ENCODE results near the gene GRID2. TPM values are rescaled to one million over a fixed set of nuclear protein-coding genes. Genes with fewer than 3 reads are reported as not detected.
"Not testable (repeated sequence)": the region's sequence is repeated elsewhere in the genome, so short reads cannot be mapped to it uniquely, and the experiment has no call there.

The GRID2 gene
- total RNA-seq, 1 donor from 2014 or later, result 2.1 TPM

DNA sequence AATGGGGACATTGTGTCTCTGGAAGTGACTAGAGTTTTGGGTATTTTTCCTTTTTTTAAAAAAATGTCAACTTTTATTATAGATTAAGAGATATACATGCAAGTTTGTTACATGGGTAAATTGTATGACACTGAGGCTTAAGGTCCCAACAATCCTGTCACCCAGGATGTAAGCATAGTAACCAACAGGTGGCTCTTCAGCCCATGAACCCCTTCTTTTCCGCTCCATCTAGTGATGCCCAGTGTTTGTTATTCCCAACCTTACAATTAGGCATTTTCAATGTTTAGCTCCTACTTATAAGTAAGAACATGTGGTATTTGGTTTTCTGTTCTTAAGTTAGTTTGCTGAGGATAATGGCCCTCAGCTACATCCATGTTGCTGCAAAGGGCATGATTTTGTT is 102.7 kb downstream of the GRID2 start:
- DNase-seq, result no peak
- Mint-ChIP-seq H3K4me1 (ENCODE audit: low read depth, unreplicated experiment) (no peaks in the 10 kb centered on the region), H3K27me3 (ENCODE audit: unreplicated experiment) (no peaks in the 10 kb centered on the region), H3K4me3 (ENCODE audit: unreplicated experiment) (no peak overlapping the region), H3K27ac (ENCODE audit: unreplicated experiment) (no peak overlapping the region), H3K9me3 (ENCODE audit: unreplicated experiment) (no peaks in the 10 kb centered on the region), H3K36me3 (ENCODE audit: unreplicated experiment) (no peaks in the 10 kb centered on the region)
- TF ChIP-seq, protein P1, sequence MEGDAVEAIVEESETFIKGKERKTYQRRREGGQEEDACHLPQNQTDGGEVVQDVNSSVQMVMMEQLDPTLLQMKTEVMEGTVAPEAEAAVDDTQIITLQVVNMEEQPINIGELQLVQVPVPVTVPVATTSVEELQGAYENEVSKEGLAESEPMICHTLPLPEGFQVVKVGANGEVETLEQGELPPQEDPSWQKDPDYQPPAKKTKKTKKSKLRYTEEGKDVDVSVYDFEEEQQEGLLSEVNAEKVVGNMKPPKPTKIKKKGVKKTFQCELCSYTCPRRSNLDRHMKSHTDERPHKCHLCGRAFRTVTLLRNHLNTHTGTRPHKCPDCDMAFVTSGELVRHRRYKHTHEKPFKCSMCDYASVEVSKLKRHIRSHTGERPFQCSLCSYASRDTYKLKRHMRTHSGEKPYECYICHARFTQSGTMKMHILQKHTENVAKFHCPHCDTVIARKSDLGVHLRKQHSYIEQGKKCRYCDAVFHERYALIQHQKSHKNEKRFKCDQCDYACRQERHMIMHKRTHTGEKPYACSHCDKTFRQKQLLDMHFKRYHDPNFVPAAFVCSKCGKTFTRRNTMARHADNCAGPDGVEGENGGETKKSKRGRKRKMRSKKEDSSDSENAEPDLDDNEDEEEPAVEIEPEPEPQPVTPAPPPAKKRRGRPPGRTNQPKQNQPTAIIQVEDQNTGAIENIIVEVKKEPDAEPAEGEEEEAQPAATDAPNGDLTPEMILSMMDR (IDR thresholded peaks at IDR 0.05; ENCODE audit: partially characterized antibody, unreplicated experiment), result no peak

DNA sequence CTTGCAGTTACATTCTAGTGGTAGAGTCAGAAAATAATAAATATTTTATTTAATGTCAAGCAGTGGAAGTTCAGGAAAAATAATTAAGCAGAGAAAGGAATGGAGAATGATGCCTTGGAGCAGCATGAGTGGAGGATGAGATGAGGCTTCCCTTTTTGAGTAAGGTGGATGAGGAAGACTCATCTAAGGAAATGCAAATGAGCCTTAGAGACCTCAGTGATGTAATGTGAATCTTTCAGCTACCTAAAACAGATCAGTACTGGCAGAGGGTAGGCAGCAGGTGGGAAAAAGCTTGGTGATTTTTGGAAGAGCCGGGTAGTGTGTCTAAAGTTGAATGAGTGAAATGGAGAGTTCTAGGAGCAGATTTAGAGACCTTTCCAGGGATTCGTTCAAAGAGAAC is 118.2 kb downstream of the GRID2 start:
- no peak for DNase-seq
- H3K36me3 Mint-ChIP-seq (ENCODE audit: unreplicated experiment), result no peaks in the 10 kb centered on the region
- H3K9me3 Mint-ChIP-seq (ENCODE audit: unreplicated experiment), result no peaks in the 10 kb centered on the region
- no peak overlapping the region for H3K4me3 Mint-ChIP-seq (ENCODE audit: unreplicated experiment)
- H3K27ac Mint-ChIP-seq (ENCODE audit: unreplicated experiment), result no peak overlapping the region
- TF ChIP-seq, protein P1 (IDR thresholded peaks at IDR 0.05; ENCODE audit: partially characterized antibody, unreplicated experiment), result no peak
- peaks cover 2% of the 10 kb centered on the region for H3K27me3 Mint-ChIP-seq (ENCODE audit: unreplicated experiment)
- no peaks in the 10 kb centered on the region for H3K4me1 Mint-ChIP-seq (ENCODE audit: low read depth, unreplicated experiment)

DNA sequence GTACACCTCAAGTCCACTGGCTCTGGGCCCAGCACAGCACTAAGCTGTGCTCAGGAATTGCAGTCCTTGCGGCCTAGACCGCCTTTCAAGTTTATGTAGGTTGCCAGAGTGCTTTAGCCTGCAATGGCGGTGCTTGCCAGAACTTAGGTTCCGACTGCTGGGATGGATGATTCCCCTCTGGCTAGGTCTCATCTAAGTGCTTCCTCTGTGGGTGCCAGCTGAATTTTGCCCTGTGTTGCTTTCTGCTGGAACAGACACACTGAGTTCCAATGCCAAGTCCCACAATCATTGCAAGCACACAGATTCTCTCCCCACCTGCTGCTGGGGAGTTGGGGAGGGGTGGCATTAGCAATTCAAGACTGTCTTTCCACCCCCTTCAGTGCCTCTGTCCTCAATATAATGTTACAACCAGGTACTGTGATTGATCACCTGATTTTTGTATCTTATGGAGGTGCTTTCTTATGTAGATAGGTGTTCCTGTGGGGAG is 129.5 kb downstream of the GRID2 start:
- Mint-ChIP-seq H3K4me1 (ENCODE audit: low read depth, unreplicated experiment) (no peaks in the 10 kb centered on the region), H3K4me3 (ENCODE audit: unreplicated experiment) (no peak overlapping the region), H3K27ac (ENCODE audit: unreplicated experiment) (no peak overlapping the region), H3K27me3 (ENCODE audit: unreplicated experiment) (no peaks in the 10 kb centered on the region), H3K36me3 (ENCODE audit: unreplicated experiment) (no peaks in the 10 kb centered on the region), H3K9me3 (ENCODE audit: unreplicated experiment) (peaks cover 1% of the 10 kb centered on the region)
- TF ChIP-seq, protein P1 (IDR thresholded peaks at IDR 0.05; ENCODE audit: partially characterized antibody, unreplicated experiment), result no peak
- no peak for DNase-seq

DNA sequence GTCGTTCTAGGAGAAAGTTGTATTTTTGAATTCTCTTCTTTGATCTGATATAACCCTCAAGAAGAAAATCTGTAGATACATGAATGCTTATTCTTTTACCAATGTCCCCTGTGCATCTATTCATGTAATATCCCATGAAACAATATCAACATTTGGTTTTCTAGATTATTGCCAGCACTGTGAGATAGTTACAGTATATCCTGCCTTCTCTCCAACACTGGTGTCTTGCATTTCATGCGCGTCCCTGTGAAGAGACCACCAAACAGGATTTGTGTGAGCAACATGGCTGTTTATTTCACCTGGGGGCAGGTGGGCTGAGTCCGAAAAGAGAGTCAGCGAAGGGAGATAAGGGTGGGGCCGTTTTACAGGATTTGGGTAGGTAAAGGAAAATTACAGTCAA is 135.0 kb downstream of the GRID2 start:
- not testable (repeated sequence) for H3K36me3 Mint-ChIP-seq (ENCODE audit: unreplicated experiment); DNase-seq; H3K27me3 Mint-ChIP-seq (ENCODE audit: unreplicated experiment); H3K4me1 Mint-ChIP-seq (ENCODE audit: low read depth, unreplicated experiment); H3K27ac Mint-ChIP-seq (ENCODE audit: unreplicated experiment); H3K4me3 Mint-ChIP-seq (ENCODE audit: unreplicated experiment); H3K9me3 Mint-ChIP-seq (ENCODE audit: unreplicated experiment)

DNA sequence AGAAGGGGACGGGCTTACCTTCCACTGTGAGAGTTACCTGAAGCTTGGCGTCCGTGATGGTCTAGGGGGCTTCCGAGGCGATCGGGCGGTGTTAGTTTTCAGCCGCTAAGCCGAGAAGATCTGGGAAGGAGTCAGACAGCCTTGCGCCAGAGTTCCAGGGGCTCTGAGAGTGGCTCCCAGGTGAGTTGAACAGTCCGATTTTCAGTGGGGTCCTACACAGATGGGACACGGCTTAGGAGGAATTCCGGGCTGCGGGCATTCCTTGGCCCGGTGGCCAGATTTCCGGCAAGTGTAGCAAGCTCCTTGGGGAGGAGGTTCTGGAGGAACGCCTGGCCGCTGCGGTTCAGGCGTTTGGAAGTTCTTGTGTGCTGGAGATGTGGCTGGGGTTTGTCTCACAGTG is 138.4 kb downstream of the GRID2 start:
- not testable (repeated sequence) for H3K36me3 Mint-ChIP-seq (ENCODE audit: unreplicated experiment); H3K9me3 Mint-ChIP-seq (ENCODE audit: unreplicated experiment); H3K27ac Mint-ChIP-seq (ENCODE audit: unreplicated experiment); DNase-seq; H3K4me1 Mint-ChIP-seq (ENCODE audit: low read depth, unreplicated experiment); H3K27me3 Mint-ChIP-seq (ENCODE audit: unreplicated experiment)
- H3K4me3 Mint-ChIP-seq (ENCODE audit: unreplicated experiment), result peak overlapping the region; percentile 87

DNA sequence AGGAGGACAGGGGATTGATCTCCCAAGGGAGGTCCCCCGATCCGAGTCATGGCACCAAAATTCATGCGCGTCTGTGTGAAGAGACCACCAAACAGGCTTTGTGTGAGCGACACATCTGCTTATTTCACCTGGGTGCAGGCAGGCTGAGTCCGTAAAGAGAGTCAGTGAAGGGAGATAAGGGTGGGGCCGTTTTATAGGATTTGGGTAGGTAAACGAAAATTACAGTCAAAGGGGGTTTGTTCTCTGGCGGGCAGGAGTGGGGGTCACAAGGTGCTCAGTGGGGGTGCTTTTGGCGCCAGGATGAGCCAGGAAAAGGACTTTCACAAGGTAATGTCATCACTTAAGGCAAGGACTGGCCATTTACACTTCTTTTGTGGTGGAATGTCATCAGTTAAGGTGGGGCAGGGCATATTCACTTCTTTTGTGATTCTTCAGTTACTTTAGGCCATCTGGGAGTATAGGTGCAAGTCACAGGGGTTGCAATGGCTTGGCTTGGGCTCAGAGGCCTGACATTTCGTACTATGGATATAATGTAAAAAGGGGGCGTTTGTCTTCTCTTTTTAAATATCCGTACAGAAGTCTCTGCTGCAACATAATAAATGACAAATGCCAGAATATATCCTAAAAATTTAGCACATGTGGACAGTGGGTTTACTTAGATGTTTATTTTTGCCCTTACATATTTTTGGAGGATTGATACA is 140.5 kb downstream of the GRID2 start:
- DNase-seq; H3K4me1 Mint-ChIP-seq (ENCODE audit: low read depth, unreplicated experiment); H3K4me3 Mint-ChIP-seq (ENCODE audit: unreplicated experiment); H3K27ac Mint-ChIP-seq (ENCODE audit: unreplicated experiment); H3K36me3 Mint-ChIP-seq (ENCODE audit: unreplicated experiment); H3K9me3 Mint-ChIP-seq (ENCODE audit: unreplicated experiment); H3K27me3 Mint-ChIP-seq (ENCODE audit: unreplicated experiment): not testable (repeated sequence)
